GM15510 (cell line): ENCODE data around the gene WNK3.

Experiments
- POLR2A ChIP-seq: IDR thresholded peaks from 3 replicates; pipeline ENCODE4 v1.6.1; 2011; ENCODE audit warnings: borderline replicate concordance; ENCODE audit not compliant: insufficient read length; ENCODE audit errors: extremely low read depth

The WNK3 gene

DNA sequence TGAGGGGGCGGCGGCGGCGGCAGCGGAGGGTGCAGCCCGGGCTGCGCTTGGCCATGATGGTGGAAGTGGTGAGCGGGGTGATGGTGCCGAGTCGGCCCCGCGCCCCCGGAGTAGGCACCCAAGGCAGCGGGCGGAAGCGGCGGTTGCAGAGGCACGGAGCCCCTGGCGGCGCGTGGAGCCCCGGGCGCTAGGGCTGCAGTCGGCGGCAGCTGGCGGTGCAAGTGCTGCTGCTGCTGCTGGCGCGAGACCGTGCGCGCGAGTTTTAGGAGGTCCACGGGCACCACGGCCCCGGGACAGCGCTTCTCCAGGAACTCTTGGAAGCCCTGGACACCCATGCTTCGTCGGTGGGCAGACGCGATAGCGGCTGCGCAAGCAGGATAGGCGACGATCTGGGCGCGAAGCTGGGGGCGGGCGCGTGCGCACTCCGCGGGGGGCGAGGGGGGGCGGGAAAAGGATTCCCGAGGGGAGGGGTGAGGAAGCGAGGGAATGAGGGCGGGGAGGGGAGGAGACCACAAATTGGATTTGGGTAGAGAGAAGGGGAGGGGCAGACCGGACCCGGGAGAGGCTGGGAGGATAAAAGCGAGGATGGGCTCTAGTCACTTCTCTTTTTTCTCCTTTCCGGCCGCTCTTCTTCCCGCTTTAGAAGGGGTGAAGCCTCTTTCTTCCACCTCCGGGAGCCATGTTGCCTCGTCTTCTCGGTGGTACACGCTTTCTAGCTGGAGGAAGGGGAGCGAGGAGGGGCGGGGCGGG lies 174.8 kb downstream of the WNK3 start, which contains the start of gene FAM120C:
Gene FAM120C (minus strand): TSS at position 391 of the 750 bp plus-strand sequence. CDS start 56 bp downstream, at position 335.
- peak; percentile 61 for TF ChIP-seq POLR2A

DNA sequence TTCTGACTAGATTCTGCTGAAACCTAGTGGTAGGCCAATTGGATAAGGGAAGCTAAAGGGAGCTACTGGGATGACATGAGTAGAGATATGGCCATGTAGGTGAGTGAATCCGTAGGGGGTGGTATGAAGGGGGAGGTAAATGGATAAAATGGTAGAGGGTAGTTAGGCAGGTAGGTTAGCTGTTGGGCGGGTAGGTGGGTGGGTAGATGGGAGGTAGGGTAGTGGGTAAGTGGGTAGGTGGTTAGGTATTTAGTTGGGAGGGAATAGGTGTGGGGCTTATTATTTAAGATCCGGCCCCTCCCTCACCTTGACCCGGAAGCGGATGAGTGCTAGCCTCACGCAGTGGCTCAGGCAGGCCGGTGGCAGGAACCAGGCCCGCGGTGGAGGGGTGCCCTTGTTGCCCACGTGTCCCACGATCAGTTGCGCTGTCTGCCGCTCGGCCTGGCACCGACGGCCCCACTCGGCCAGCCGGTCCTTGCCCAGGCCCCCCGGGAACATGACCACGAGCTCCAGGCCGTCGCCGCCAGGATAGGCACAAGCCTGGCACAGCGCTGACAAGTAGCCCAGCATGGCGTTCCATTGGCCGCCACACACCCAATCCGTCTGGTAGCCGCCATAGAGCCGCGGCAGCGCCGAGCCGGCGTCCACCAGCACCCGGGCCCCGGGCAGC lies 175.5 kb downstream of the WNK3 start:
- peak; percentile 71 for TF ChIP-seq POLR2A

DNA sequence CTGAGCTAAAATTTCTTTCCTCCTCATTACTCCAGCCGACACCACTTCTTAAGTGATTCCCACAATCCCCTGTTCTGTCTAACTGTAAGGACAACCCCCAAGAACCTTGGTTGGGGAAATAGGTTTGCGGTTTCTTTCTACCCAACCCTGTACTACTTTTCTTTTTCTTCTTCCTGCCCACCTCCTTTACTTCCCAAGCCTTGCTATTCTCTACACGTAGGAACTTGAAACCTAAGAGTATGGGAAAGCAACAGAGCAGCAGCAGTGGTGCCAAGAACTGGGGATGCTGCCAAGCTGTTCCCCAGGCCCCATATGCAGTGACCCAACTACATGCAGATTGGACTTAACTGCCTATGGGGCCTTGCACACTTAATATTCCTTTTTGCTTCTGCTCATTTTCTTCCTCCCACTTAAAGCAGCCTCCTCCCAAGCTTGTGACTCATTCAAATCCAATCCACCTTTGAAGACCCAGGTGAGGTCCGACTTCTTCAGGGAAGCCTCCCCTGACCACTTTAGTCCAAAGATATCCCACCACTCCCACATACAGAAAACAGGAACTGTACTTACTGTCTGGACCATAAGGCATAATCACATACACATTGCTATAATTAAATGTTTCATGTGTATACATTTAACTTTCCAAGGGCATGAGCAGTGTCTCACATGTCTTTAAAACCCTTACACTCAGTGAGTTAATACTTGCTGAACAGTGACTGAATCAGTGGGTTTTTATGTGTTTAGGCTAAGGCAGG lies 176.5 kb downstream of the WNK3 start:
- no peak for TF ChIP-seq POLR2A

DNA sequence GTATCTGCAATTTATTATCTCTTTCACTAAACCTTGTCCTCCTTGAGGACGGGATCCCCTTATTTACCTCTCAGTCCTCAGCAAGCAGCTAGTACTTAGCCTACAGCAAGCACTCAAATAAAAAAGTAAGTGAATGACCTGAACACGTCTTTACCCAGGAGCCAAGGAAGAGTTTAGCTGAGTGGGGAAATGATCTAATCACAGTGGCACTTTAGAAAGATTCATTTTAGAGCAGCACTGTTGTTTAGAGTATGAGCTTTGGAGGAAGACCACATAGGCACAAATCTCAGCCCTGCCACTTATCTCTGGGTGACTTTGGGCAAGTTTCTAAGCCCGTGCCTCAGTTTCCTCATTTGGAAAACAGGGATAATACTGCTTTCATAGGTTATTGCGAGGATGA lies 177.4 kb downstream of the WNK3 start:
- TF ChIP-seq POLR2A: no peak

DNA sequence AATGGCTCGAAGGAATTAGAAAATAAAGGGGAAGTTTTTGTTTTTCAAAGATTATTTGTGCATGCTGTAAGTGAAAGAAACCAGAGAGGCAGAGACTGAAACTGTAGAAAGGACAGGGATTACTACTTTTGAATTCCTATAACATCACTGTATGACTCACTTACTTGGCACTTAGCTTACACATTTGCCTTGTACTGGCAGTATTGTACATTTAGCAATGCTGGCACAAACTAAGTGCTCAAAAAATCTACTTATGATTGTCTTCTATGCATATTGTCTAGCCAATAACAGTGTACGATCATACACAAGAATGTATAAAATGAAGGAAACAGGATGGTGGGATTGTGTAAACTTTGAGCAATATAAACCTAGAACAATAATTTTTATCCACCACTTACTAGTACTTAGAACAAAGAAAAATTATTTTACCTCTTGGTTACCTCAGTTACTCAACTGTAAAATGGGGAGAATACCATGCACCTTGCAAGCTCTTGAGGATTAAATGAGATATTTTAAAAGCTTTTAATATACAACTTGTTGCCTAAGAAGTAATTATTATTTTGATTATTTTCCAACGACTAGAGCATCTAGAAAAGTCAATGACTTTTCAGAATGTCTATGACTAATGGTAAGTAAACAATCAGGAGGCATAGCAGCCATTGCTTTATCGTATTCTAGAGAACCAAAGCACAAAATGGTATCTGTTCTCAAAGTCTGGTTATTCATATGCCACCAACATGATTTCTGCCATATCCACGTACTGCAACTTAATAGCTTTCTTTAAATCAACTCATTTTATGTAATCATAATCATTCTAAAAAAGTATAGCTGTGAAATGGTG lies 179.5 kb downstream of the WNK3 start:
- TF ChIP-seq POLR2A: no peak

DNA sequence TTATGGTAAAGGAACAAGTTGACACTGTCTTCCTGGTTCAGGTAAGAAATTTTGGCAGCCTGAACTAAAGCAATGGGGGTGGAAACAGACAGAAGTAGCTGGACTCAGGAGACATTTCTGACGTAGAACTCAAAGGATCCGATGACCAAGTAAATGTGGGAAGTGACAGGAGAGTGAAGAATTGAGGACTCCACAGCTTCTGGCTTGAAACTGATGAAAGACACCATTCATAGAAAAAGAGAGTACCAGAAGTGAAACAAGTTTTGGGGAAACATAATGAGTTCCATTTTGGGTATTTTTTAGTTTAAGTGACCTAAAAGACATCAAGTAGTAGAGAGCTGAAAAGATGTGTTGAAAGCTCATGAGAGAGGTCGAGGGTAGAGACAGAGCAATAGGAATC lies 180.5 kb downstream of the WNK3 start:
- no peak for TF ChIP-seq POLR2A

DNA sequence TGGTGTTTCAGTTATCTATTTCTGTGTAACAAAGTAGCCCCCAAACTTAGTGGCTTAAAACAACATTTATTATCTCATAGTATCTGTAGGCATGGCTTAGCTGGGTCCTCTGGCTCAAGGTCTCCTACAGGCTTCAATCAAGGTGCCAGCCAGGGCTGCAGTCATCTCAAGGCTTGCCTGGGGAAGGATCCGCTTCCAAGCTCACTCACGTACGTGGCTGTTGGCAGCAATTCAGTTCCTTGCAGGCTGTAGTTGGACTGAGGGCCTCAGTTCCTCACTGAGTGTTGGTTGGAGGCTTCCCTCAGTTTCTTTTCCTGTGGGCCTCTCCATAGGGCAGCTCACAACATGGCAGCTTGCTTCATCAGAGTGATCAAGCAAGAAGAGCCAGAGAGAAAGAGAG lies 184.1 kb downstream of the WNK3 start:
- no peak for TF ChIP-seq POLR2A

DNA sequence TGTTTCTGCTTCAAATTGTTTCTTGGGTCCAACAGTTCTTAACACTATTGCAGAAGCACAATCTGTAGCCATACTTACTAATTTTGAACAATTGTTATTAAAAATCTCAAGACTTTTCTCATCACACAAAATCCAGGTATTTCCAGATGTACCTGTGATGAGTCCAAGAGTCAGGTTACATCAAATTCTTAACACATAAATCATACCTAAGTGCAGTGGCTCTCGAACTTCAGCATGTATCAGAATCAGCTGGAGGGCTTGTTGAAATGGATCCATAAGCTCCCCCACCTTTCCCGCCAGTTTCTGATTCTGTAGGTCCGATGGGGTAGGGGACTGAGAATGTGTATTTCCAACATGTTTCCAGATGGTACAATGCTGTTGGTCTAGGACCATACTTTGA lies 185.4 kb downstream of the WNK3 start:
- no peak for TF ChIP-seq POLR2A

DNA sequence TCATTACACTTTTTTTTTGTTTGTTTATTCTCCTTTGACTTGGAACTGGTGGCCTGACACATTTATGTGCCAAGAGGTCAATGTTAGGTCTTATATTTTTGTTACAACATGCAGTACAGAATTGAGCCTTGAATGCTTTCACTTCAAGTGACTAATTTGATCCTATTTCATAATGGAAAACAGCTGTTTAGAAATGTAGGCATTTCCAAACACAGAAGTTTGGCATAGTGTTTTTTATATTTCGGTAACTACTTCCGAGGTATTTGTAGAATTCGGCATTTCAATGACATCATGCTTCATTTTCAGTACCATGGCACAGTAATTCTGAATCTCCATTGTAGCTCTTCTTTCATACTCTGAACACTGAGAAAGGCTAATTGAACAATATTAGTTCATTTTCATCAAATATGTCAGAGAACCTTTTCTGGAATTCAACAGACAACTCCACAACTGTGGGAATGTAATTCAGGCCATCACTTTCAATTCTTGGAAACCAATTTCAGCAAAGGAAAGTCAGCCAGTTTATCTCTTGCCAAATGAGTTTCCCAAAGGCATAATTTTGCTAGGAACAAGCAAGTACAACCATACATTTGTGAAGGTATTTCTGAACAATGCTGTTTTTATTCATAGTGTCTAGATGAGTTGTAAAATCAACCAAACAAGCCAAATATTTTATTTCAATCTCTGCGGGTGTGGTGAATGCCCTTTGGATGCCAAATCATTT lies 186.2 kb downstream of the WNK3 start:
- no peak for TF ChIP-seq POLR2A

DNA sequence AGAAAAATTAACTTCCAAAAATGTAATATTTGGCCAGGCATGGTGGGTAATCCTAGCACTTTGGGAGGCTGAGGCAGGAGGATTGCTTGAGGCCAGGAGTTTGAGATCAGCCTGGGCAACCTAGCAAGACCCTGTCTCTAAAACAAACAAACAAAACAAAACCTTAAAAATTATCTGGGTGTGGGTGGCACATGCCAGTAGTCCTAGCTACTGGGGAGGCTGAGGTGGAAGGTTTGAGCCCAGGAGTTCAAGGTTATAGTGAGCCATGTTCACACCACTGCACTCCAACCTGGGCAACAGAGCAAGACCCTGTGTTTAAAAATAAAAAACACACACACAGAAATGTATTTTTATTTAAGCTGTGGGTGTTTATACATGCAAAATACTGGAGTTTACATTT lies 186.8 kb downstream of the WNK3 start:
- TF ChIP-seq POLR2A: no peak

DNA sequence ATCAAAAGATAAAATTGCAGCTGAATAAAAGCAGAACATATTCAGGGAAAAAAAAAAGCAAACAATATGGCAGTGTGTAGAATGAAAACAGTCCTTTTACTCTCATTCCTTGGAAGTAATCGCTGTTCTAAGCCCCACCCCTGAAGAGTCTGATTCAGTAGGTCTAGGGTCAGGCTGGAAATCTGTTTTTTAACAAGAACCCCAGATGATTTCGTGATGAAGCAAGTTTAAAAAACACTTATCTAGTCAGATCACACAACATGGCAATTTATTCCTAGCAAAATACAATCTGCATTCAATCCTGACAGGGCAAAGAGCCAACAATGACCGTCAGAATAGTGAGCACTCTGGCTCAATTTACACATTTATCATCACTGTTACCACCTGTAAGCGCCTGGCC lies 190.9 kb downstream of the WNK3 start:
- TF ChIP-seq POLR2A: no peak

DNA sequence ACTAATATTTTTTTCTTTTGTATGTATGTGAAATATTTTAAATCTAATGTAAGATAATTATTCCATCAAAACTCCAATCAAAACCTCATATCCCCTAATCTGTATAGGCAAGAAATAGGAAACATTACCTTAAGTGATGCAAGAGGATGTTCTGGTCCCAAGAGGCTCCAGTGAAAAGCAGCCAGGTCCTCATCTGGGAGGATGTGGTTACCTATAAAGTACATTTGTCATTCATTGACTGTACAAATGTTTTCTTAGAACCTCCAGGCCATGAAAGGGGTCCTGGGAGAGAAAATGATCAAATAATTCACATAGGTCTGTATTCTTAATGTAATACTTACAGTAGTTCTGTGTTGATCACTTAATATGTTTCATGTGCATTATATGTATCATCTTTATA lies 200.3 kb downstream of the WNK3 start:
- no peak for TF ChIP-seq POLR2A
